ENCODE data around the gene ACTA1.

- TF ChIP-seq, protein P1, sequence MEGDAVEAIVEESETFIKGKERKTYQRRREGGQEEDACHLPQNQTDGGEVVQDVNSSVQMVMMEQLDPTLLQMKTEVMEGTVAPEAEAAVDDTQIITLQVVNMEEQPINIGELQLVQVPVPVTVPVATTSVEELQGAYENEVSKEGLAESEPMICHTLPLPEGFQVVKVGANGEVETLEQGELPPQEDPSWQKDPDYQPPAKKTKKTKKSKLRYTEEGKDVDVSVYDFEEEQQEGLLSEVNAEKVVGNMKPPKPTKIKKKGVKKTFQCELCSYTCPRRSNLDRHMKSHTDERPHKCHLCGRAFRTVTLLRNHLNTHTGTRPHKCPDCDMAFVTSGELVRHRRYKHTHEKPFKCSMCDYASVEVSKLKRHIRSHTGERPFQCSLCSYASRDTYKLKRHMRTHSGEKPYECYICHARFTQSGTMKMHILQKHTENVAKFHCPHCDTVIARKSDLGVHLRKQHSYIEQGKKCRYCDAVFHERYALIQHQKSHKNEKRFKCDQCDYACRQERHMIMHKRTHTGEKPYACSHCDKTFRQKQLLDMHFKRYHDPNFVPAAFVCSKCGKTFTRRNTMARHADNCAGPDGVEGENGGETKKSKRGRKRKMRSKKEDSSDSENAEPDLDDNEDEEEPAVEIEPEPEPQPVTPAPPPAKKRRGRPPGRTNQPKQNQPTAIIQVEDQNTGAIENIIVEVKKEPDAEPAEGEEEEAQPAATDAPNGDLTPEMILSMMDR (conservative IDR thresholded peaks at IDR 0.05; ENCODE audit: low read depth, low read length), result no peak
- TF ChIP-seq EZH2phosphoT487 (IDR thresholded peaks at IDR 0.05; ENCODE audit: borderline replicate concordance, low read length), result no peak
- no peak for TF ChIP-seq EZH2 (IDR thresholded peaks at IDR 0.05; ENCODE audit: low read length, unreplicated experiment)
These were observed 5.6 kb downstream of the ACTA1 start for GRCh38 chr1:229428256-229428655.
